GM12874 (cell line): ENCODE data around the gene MARK2.

Experiments
- TF ChIP-seq, protein P1 (sequence below): IDR thresholded peaks from 2 replicates; pipeline ENCODE4 v1.5.1; 2011; ENCODE audit warnings: low read depth, mild to moderate bottlenecking, control low read depth, low read length, moderate library complexity; ENCODE audit not compliant: insufficient read depth

The MARK2 gene

DNA sequence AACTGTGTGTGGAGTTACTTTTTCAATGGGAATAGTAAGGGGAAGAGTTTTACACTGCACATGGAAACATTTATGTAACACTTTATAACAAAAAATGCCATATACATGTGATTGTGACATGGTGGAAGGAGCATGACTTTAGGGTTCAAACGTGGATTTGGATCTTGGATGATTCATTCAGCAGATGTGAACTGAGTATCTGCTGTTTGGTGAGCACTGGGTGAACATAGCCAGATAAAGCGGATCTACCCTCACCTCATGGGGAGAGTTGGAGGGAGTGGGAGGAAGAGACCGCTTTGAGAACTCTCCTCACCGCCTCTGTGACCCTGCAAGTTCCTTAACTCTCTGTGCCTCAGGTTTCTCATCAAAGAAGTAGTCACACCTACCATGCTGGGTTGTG lies 103.0 kb downstream of the MARK2 start:
- TF ChIP-seq, protein P1, sequence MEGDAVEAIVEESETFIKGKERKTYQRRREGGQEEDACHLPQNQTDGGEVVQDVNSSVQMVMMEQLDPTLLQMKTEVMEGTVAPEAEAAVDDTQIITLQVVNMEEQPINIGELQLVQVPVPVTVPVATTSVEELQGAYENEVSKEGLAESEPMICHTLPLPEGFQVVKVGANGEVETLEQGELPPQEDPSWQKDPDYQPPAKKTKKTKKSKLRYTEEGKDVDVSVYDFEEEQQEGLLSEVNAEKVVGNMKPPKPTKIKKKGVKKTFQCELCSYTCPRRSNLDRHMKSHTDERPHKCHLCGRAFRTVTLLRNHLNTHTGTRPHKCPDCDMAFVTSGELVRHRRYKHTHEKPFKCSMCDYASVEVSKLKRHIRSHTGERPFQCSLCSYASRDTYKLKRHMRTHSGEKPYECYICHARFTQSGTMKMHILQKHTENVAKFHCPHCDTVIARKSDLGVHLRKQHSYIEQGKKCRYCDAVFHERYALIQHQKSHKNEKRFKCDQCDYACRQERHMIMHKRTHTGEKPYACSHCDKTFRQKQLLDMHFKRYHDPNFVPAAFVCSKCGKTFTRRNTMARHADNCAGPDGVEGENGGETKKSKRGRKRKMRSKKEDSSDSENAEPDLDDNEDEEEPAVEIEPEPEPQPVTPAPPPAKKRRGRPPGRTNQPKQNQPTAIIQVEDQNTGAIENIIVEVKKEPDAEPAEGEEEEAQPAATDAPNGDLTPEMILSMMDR: no peak

DNA sequence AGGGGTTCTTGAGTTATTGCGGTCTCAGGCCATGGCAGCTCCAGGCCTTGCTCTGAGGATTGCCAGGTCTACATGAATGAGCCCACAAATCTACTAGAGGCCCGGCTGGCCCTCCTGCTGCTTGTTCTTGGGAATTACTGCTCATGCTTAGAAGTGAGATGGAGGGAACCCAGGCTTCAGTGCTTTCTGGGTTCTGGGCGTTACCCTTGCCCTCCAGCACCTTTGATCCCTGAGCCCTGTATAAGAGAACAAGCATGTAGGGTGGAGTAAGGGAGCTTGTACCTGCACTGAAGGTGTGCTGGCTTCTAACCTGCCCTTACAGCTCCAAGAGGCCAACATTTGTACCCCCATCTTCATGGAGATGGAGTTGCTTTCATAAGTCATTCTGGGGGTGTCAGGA lies 103.9 kb downstream of the MARK2 start:
- TF ChIP-seq, protein P1: no peak

DNA sequence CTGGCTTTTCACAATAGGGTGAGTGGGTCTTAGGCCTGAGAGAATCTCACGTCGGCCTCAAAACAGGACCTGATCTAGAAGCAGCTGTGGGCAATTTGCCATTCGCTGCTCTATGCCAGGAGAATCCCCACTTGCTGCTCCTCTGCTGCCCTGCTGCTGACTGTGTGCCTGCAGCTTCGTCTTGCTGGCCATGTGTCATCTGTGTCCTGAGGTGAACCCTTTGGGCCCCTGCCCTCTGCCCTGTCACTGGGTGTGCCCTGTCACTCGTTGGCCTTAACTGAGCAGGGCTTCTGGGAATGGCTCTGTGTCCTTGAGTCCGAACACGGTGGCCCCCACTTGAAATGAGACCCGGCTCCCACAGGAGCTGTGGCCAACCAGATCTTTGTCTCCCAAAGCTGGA lies 106.1 kb downstream of the MARK2 start:
- TF ChIP-seq, protein P1: no peak

DNA sequence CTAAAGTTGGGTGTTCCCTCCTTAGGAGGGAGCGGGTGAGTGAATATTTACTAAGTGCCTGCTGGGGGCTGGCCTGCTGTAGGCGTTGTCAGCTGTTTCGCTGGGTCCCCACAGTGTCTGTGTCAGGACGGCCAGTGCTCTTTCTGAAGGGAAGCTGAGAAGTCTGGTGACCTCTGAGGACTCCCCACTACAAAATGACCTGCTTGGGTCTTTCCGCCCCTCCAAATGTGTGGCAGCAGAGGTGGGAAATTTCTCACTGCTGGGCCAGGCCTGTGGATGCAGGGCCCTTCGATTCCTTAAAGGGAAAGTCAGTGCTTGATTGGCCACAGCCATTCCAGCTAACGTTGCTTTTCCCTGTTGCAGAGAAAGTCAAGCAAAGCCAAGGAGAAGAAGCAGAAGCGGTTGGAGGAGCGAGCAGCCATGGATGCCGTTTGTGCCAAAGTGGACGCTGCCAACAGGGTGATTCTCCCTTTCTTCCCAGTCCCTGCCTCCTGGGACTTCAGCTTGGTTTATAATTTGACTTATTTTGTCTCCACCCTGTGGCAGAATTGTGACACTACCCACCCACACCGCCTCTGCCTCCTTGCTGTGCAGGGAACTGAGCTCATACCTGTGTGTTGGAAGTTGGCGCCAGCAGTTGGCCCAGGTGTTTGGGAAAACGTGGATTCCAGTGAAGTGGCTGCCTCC lies 106.7 kb downstream of the MARK2 start:
- TF ChIP-seq, protein P1: peak; percentile 46; the same call in 1 of the 2 replicates

DNA sequence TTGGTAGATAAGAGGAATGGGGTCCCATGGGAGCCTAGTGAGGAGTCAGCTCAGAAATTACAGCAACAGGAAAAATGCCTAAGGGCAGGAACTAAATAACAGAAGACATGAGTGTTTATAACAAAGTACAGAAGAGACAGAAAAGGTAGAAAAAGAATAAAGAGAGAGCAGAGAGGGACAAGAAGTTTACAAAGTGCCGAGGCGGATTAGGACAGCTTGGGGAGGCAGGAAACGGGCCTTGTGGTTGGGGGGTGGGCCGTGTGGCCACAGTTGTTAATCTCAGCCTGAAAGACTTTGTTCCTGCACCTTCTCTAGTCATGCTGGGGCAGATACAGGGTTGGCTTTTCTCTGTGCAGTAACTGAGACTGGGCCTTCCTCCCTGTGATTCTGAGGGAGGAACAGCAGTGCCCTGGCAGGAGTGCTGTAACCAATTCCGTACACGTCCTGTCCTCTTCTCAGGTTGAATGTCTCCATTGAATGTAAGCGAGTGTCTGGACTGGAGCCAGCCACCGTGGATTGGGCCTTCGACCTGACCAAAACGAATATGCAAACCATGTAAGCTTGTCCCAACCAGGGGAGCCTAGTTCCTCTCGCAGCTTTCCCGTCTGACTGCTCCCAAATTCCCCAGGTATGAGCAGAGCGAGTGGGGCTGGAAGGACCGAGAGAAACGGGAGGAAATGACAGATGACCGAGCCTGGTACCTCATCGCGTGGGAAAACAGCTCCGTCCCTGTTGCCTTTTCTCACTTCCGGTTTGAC lies 113.0 kb downstream of the MARK2 start:
- TF ChIP-seq, protein P1: no peak

DNA sequence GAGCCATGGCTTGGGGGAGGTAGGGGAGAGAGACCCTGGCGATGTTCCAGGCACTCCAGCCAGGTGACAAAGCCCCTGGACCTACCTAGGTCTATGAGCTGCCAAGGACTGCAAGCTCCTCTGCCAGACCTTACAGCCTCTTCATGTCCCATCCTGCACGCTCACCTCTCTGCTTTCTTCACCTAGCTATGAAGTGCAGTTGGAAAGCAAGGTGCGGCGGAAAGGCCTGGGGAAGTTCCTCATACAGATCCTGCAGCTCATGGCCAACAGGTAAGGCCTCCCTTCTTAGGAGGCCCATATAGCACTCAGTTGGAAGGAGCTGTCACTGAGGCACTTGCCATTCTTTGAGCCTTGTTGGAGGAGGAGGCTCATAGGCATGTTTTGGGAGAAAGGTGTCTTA lies 113.7 kb downstream of the MARK2 start:
- TF ChIP-seq, protein P1: no peak

DNA sequence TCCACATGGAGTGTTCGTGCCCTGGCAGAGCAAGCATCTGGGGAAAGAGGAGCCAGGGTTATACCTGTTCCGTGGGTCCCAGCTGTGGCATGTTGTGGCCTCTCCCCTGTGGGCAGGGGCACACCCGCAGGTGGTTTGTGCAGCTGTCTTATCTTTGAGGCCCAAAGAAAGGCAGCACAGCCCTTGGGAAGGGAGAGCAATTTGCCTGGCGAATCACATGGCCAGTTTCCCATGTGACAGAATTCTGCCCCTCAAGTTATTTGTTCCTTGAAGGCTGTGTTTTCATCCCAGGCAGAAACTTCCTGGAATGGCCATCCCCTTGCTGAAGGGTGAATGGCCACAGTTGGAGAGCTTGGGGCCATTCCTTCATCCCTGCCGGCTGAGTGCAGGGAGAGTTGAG lies 119.1 kb downstream of the MARK2 start:
- TF ChIP-seq, protein P1: no peak
